ENCODE results near the gene FIGN. TPM values are rescaled to one million over a fixed set of nuclear protein-coding genes. Genes with fewer than 3 reads are reported as not detected.

FIGN gene
- total RNA-seq, 1 experiment from 2014 or later: not detected

GRCh38 chr2:163697429-163697828 lies 38.4 kb downstream of the FIGN start:
- RAD21 ChIA-PET (ENCODE audit: low non-redundant PET in 1 of 2, low total read pairs in 2 of 2, uncharacterized antibody in 2 of 2, unreplicated experiment in 2 of 2): no interaction called here
- CTCF ChIA-PET: no interaction called here
- Histone ChIP-seq H3K4me2 (ENCODE audit: low read length) (no peak overlapping the region), H3K36me3 (ENCODE audit: control insufficient read depth in 1 of 2, insufficient read depth in 2 of 2, low read length in 2 of 2) (no peaks in the 10 kb centered on the region), H4K20me1 (ENCODE audit: insufficient read depth) (no peaks in the 10 kb centered on the region), H3K4me3 (replicated peaks in 1 of 2; ENCODE audit: low read depth in 1 of 2, low read length in 2 of 2) (no peak overlapping the region), H2AFZ (ENCODE audit: low read depth, low read length, poor library complexity, severe bottlenecking) (no peak overlapping the region), H3K9ac (ENCODE audit: low read length) (no peak overlapping the region), H3K9me3 (ENCODE audit: control insufficient read depth in 1 of 2, insufficient read depth in 1 of 2, low read depth in 1 of 2, low read length in 2 of 2) (no peaks in the 10 kb centered on the region), H3K27me3 (ENCODE audit: insufficient read depth, low read length) (peaks cover 78% of the 10 kb centered on the region), H3K4me1 (ENCODE audit: control insufficient read depth in 1 of 2, insufficient read depth in 2 of 2, low read length in 2 of 2) (no peaks in the 10 kb centered on the region), H3K27ac (ENCODE audit: low read depth, low read length) (no peak overlapping the region), H3K9me2 (ENCODE audit: insufficient read depth) (no peaks in the 10 kb centered on the region), H3K79me2 (ENCODE audit: insufficient read depth, low read length) (no peaks in the 10 kb centered on the region)
- TF ChIP-seq EZH2 (IDR thresholded peaks at IDR 0.05): no peak
- no TSS peak for BruUV-seq (replicated peaks)
- POLR2A ChIA-PET: no interaction called here
- DNase-seq (ENCODE audit: low read depth, low spot score) (no peak), ATAC-seq (no peak)
- intact Hi-C loops (cut with micrococcal nuclease): no loop called here

GRCh38 chr2:163693484-163693883 lies 42.3 kb downstream of the FIGN start:
- Histone ChIP-seq H3K9me3 (ENCODE audit: control insufficient read depth in 1 of 2, insufficient read depth in 1 of 2, low read depth in 1 of 2, low read length in 2 of 2) (no peaks in the 10 kb centered on the region), H3K9ac (ENCODE audit: low read length) (no peak overlapping the region), H3K27me3 (ENCODE audit: insufficient read depth, low read length) (peaks cover 66% of the 10 kb centered on the region), H3K4me2 (ENCODE audit: low read length) (no peak overlapping the region), H3K36me3 (ENCODE audit: control insufficient read depth in 1 of 2, insufficient read depth in 2 of 2, low read length in 2 of 2) (no peaks in the 10 kb centered on the region), H3K27ac (ENCODE audit: low read depth, low read length) (no peak overlapping the region), H3K79me2 (ENCODE audit: insufficient read depth, low read length) (no peaks in the 10 kb centered on the region), H3K4me1 (ENCODE audit: control insufficient read depth in 1 of 2, insufficient read depth in 2 of 2, low read length in 2 of 2) (no peaks in the 10 kb centered on the region), H2AFZ (ENCODE audit: low read depth, low read length, poor library complexity, severe bottlenecking) (no peak overlapping the region), H3K4me3 (replicated peaks in 1 of 2; ENCODE audit: low read depth in 1 of 2, low read length in 2 of 2) (no peak overlapping the region), H3K9me2 (ENCODE audit: insufficient read depth) (no peaks in the 10 kb centered on the region), H4K20me1 (ENCODE audit: insufficient read depth) (no peaks in the 10 kb centered on the region)
- ChIA-PET RAD21 (ENCODE audit: low non-redundant PET in 1 of 2, low total read pairs in 2 of 2, uncharacterized antibody in 2 of 2, unreplicated experiment in 2 of 2) (no interaction called here), POLR2A (no interaction called here), CTCF (interaction anchor here (1.7 kb wide), 1 partner anchor 11 kb away, joined by 5 read pairs; no protein-coding TSS in a partner anchor)
- intact Hi-C loops (cut with micrococcal nuclease): no loop called here
- ATAC-seq (no peak), DNase-seq (ENCODE audit: low read depth, low spot score) (no peak)
- BruUV-seq (replicated peaks): no TSS peak
- TF ChIP-seq, protein P1, sequence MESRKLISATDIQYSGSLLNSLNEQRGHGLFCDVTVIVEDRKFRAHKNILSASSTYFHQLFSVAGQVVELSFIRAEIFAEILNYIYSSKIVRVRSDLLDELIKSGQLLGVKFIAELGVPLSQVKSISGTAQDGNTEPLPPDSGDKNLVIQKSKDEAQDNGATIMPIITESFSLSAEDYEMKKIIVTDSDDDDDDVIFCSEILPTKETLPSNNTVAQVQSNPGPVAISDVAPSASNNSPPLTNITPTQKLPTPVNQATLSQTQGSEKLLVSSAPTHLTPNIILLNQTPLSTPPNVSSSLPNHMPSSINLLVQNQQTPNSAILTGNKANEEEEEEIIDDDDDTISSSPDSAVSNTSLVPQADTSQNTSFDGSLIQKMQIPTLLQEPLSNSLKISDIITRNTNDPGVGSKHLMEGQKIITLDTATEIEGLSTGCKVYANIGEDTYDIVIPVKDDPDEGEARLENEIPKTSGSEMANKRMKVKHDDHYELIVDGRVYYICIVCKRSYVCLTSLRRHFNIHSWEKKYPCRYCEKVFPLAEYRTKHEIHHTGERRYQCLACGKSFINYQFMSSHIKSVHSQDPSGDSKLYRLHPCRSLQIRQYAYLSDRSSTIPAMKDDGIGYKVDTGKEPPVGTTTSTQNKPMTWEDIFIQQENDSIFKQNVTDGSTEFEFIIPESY (IDR thresholded peaks at IDR 0.05; ENCODE audit: extremely low read depth, insufficient replicate concordance, low read length): no peak
- TF ChIP-seq CBX3 (IDR thresholded peaks at IDR 0.05; ENCODE audit: low read depth) (no peak), JUND (IDR thresholded peaks at IDR 0.05) (no peak), ZFX (IDR thresholded peaks at IDR 0.05) (no peak), REST (IDR thresholded peaks at IDR 0.05; ENCODE audit: low read depth) (no peak), RAD21 (IDR thresholded peaks at IDR 0.05; ENCODE audit: low read depth) (no peak)

Data from HCT116 (cell line).